Esophagus muscularis mucosa (tissue), 4 donors: ENCODE data around the gene LYPD5. TPM values are rescaled to one million over a fixed set of nuclear protein-coding genes. Genes with fewer than 3 reads are reported as not detected.

Source experiments
- DNase-seq: peaks from one replicate; pipeline ENCODE4 v3.0.0-alpha.2; 2017; ENCODE audit errors: extremely low spot score
- H3K27ac ChIP-seq, 4 donors: fragments of 200-600 bp; sonication (generic); replicated peaks in 1 of 4; 1 replicate in 3 of 4; 2 replicates in 1 of 4; pipeline ENCODE4 v1.5.1; 2016 to 2019; ENCODE audit warnings: mild to moderate bottlenecking in 1 of 4
- H3K27me3 ChIP-seq, 4 donors: fragments of 200-600 bp; sonication (generic); one replicate each; pipeline versions ENCODE4 v1.5.1 to v1.6.0; 2016 to 2019
- H3K36me3 ChIP-seq, 4 donors: fragments of 200-600 bp; sonication (generic); one replicate each; pipeline ENCODE4 v1.5.1; 2016 to 2019
- H3K4me1 ChIP-seq, 4 donors: fragments of 200-600 bp; sonication (generic); one replicate each; pipeline ENCODE4 v1.5.1; 2016 to 2019
- H3K4me3 ChIP-seq, 4 donors: fragments of 200-600 bp; sonication (generic); 1 replicate in 2 of 4; 2 replicates in 2 of 4; pipeline ENCODE4 v1.5.1; 2016 to 2019; ENCODE audit warnings: mild to moderate bottlenecking in 4 of 4, moderate library complexity in 1 of 4
- H3K9me3 ChIP-seq, 4 donors: fragments of 200-600 bp; sonication (generic); 1 replicate in 3 of 4; 2 replicates in 1 of 4; pipeline ENCODE4 v1.5.1; 2016 to 2019
- CTCF ChIP-seq, 3 experiments: fragments of 200-600 bp in 2 of 3; fragments of 450-650 bp in 1 of 3; sonication (generic) in 2 of 3; IDR thresholded peaks; one replicate each; pipeline ENCODE4 v1.5.1; 2017 to 2019; ENCODE audit warnings: antibody characterized with exemption in 3 of 3, mild to moderate bottlenecking in 2 of 3, moderate library complexity in 1 of 3
- EP300 ChIP-seq: sonication (generic); formaldehyde crosslinking; IDR thresholded peaks from one replicate; pipeline ENCODE4 v1.6.1; 2017; ENCODE audit warnings: antibody characterized with exemption
- POLR2A ChIP-seq: fragments of 450-650 bp; IDR thresholded peaks from one replicate; pipeline ENCODE4 v1.6.1; 2017; ENCODE audit warnings: antibody characterized with exemption, moderate library complexity, mild to moderate bottlenecking, low read depth
- POLR2AphosphoS5 ChIP-seq, 2 donors: sonication (generic); formaldehyde crosslinking; IDR thresholded peaks; one replicate each; pipeline ENCODE4 v1.6.1; 2017; ENCODE audit warnings: antibody characterized with exemption in 2 of 2
- WGBS: methylation state at CpG from one replicate; pipeline ENCODE4 v1.1.5; 2018; 5-methylcytosine and 5-hydroxymethylcytosine counted together
- intact Hi-C: fragments of 100-400 bp; cut with DNase I; formaldehyde crosslinking; loops from one replicate; pipeline ENCODE4 v1.15.1; 2023
- total RNA-seq, 4 donors: library from RNA; depleted of rRNA; stranded (reverse); fragments of >200 nt; gene quantifications; one replicate each; pipeline versions ENCODE4 v1.1.0 to v1.2.1, GENCODE V29; 2016

The LYPD5 gene
- total RNA-seq, 4 donors from 2014 or later, result 2.8 to 12.0 (median 8.2) TPM

GRCh38 chr19:43752287-43752875, 49.9 kb downstream of the LYPD5 start:
- no peak for TF ChIP-seq POLR2AphosphoS5 (IDR thresholded peaks at IDR 0.05)
- TF ChIP-seq EP300, result no peak
- TF ChIP-seq POLR2A, result no peak
- TF ChIP-seq CTCF (IDR thresholded peaks at IDR 0.05), result no peak
- intact Hi-C loops, result no loop called here
- Histone ChIP-seq H3K9me3 (no peaks in the 10 kb centered on the region), H3K27ac (peak overlapping the region in 1 of 4 donors; percentile 8), H3K4me3 (no peak overlapping the region), H3K27me3 (no peaks in the 10 kb centered on the region), H3K4me1 (peaks cover 18 to 41% (median 34%) of the 10 kb centered on the region in 4 donors), H3K36me3 (peaks cover 17 to 46% (median 40%) of the 10 kb centered on the region in 4 donors)
- whole genome bisulfite sequencing, result 95% methylated on average over 6 of the region's 6 CpGs
- DNase-seq, result no peak

GRCh38 chr19:43751466-43752220, 50.6 kb downstream of the LYPD5 start:
- Histone ChIP-seq H3K27ac (no peak overlapping the region), H3K4me1 (peaks cover 18 to 41% (median 34%) of the 10 kb centered on the region in 4 donors), H3K36me3 (peaks cover 24 to 53% (median 47%) of the 10 kb centered on the region in 4 donors), H3K9me3 (no peaks in the 10 kb centered on the region), H3K4me3 (no peak overlapping the region), H3K27me3 (no peaks in the 10 kb centered on the region)
- 86% methylated on average over 4 of the region's 4 CpGs for WGBS
- no peak for TF ChIP-seq CTCF (IDR thresholded peaks at IDR 0.05)
- TF ChIP-seq EP300, result no peak
- TF ChIP-seq POLR2AphosphoS5 (IDR thresholded peaks at IDR 0.05), result no peak
- TF ChIP-seq POLR2A, result no peak
- intact Hi-C loops, result no loop called here
- DNase-seq, result no peak

GRCh38 chr19:43749898-43750297, 52.3 kb downstream of the LYPD5 start:
- intact Hi-C loops, result no loop called here
- Histone ChIP-seq H3K9me3 (no peaks in the 10 kb centered on the region), H3K27me3 (no peaks in the 10 kb centered on the region), H3K36me3 (peaks cover 27 to 68% (median 61%) of the 10 kb centered on the region in 4 donors), H3K4me1 (peaks cover 14 to 31% (median 28%) of the 10 kb centered on the region in 4 donors), H3K4me3 (no peak overlapping the region), H3K27ac (no peak overlapping the region)
- TF ChIP-seq EP300 (no peak), POLR2AphosphoS5 (IDR thresholded peaks at IDR 0.05) (no peak), CTCF (IDR thresholded peaks at IDR 0.05) (no peak), POLR2A (no peak)
- 92% methylated on average over 1 of the region's 1 CpG for WGBS
- DNase-seq, result no peak

- no peaks in the 10 kb centered on the region for H3K9me3 ChIP-seq
- no peak for TF ChIP-seq POLR2AphosphoS5 (IDR thresholded peaks at IDR 0.05)
- no peak for TF ChIP-seq EP300
- TF ChIP-seq POLR2A, result no peak
- TF ChIP-seq CTCF (IDR thresholded peaks at IDR 0.05), result no peak
- peaks cover 27 to 76% (median 68%) of the 10 kb centered on the region in 4 donors for H3K36me3 ChIP-seq
- H3K27ac ChIP-seq, result no peak overlapping the region
- 91% methylated on average over 7 of the region's 7 CpGs for WGBS
- no peak overlapping the region for H3K4me3 ChIP-seq
- no peak for DNase-seq
- peaks cover 13 to 31% (median 27%) of the 10 kb centered on the region in 4 donors for H3K4me1 ChIP-seq
- intact Hi-C loops, result no loop called here
- H3K27me3 ChIP-seq, result no peaks in the 10 kb centered on the region
Measured at GRCh38 chr19:43749152-43749551, 53.1 kb downstream of the LYPD5 start.
